ENCODE measurements around the gene RPUSD1.

The RPUSD1 gene

GRCh38 chr16:804193-805048 is 16.2 kb upstream of the RPUSD1 start:
- Histone ChIP-seq H3K9ac (ENCODE audit: low read length) (no peak overlapping the region), H3K9me2 (ENCODE audit: low read depth, low read length) (no peaks in the 10 kb centered on the region), H3K4me1 (ENCODE audit: insufficient read depth, low read length, severe bottlenecking) (peaks cover 10% of the 10 kb centered on the region), H3K36me3 (ENCODE audit: insufficient read depth, low read length) (no peaks in the 10 kb centered on the region; the same call in 1 of the 2 replicates), H3K27ac (ENCODE audit: low read depth, low read length, poor library complexity, severe bottlenecking) (no peak overlapping the region), H3K27me3 (ENCODE audit: insufficient read depth, low read length) (peaks cover 16% of the 10 kb centered on the region; the same call in 1 of the 2 replicates), H3F3A (ENCODE audit: insufficient read depth, low read length) (no peaks in the 10 kb centered on the region), H3K79me2 (ENCODE audit: insufficient read depth, low read length) (no peaks in the 10 kb centered on the region), H4K20me1 (ENCODE audit: insufficient read depth, low read length) (no peaks in the 10 kb centered on the region), H3K4me2 (ENCODE audit: low read length) (no peak overlapping the region), H3K4me3 (ENCODE audit: low read depth, low read length, poor library complexity, severe bottlenecking) (no peak overlapping the region), H2AFZ (ENCODE audit: low read length) (no peak overlapping the region), H3K9me3 (ENCODE audit: low read length) (no peaks in the 10 kb centered on the region)
- TF ChIP-seq EZH2 (IDR thresholded peaks at IDR 0.05; ENCODE audit: borderline replicate concordance, low read length) (no peak), CTCF (IDR thresholded peaks at IDR 0.05; ENCODE audit: low read length) (no peak)

- no peak overlapping the region for H3K9ac ChIP-seq (ENCODE audit: low read length)
- peaks cover 13% of the 10 kb centered on the region; the same call in 1 of the 2 replicates for H3K27me3 ChIP-seq (ENCODE audit: insufficient read depth, low read length)
- no peaks in the 10 kb centered on the region for H3K9me2 ChIP-seq (ENCODE audit: low read depth, low read length)
- H3K4me3 ChIP-seq (ENCODE audit: low read depth, low read length, poor library complexity, severe bottlenecking), result no peak overlapping the region
- no peaks in the 10 kb centered on the region for H3K79me2 ChIP-seq (ENCODE audit: insufficient read depth, low read length)
- H2AFZ ChIP-seq (ENCODE audit: low read length), result no peak overlapping the region
- no peaks in the 10 kb centered on the region for H4K20me1 ChIP-seq (ENCODE audit: insufficient read depth, low read length)
- H3K9me3 ChIP-seq (ENCODE audit: low read length), result no peaks in the 10 kb centered on the region
- no peak overlapping the region for H3K27ac ChIP-seq (ENCODE audit: low read depth, low read length, poor library complexity, severe bottlenecking)
- H3F3A ChIP-seq (ENCODE audit: insufficient read depth, low read length), result no peaks in the 10 kb centered on the region
- TF ChIP-seq EZH2 (IDR thresholded peaks at IDR 0.05; ENCODE audit: borderline replicate concordance, low read length) (no peak), CTCF (IDR thresholded peaks at IDR 0.05; ENCODE audit: low read length) (no peak)
- peaks cover 10% of the 10 kb centered on the region for H3K4me1 ChIP-seq (ENCODE audit: insufficient read depth, low read length, severe bottlenecking)
- no peak overlapping the region for H3K4me2 ChIP-seq (ENCODE audit: low read length)
- no peaks in the 10 kb centered on the region; the same call in 1 of the 2 replicates for H3K36me3 ChIP-seq (ENCODE audit: insufficient read depth, low read length)
These were observed 15.5 kb upstream of the RPUSD1 start for GRCh38 chr16:803754-804080.

- Histone ChIP-seq H3K27me3 (ENCODE audit: insufficient read depth, low read length) (peaks cover 13% of the 10 kb centered on the region; the same call in 1 of the 2 replicates), H3K36me3 (ENCODE audit: insufficient read depth, low read length) (peaks cover under 1% of the 10 kb centered on the region; the same call in 1 of the 2 replicates), H4K20me1 (ENCODE audit: insufficient read depth, low read length) (no peaks in the 10 kb centered on the region), H3K4me3 (ENCODE audit: low read depth, low read length, poor library complexity, severe bottlenecking) (no peak overlapping the region), H2AFZ (ENCODE audit: low read length) (no peak overlapping the region), H3K4me2 (ENCODE audit: low read length) (no peak overlapping the region), H3K9me3 (ENCODE audit: low read length) (no peaks in the 10 kb centered on the region), H3K9ac (ENCODE audit: low read length) (no peak overlapping the region), H3K4me1 (ENCODE audit: insufficient read depth, low read length, severe bottlenecking) (peaks cover 5% of the 10 kb centered on the region), H3K79me2 (ENCODE audit: insufficient read depth, low read length) (no peaks in the 10 kb centered on the region), H3F3A (ENCODE audit: insufficient read depth, low read length) (no peaks in the 10 kb centered on the region), H3K9me2 (ENCODE audit: low read depth, low read length) (no peaks in the 10 kb centered on the region), H3K27ac (ENCODE audit: low read depth, low read length, poor library complexity, severe bottlenecking) (no peak overlapping the region)
- TF ChIP-seq EZH2 (IDR thresholded peaks at IDR 0.05; ENCODE audit: borderline replicate concordance, low read length) (no peak), CTCF (IDR thresholded peaks at IDR 0.05; ENCODE audit: low read length) (no peak)
These were observed 15.0 kb upstream of the RPUSD1 start for GRCh38 chr16:802914-803753.

All from OCI-LY1 (cell line).